WI38 (cell line): ENCODE results near the gene CPNE4.

Source experiments
- H3K4me3 ChIP-seq: 2 replicates; pipeline ENCODE4 v1.5.1; 2011; ENCODE audit warnings: low read depth, mild to moderate bottlenecking, control low read depth, low read length
- CTCF ChIP-seq: IDR thresholded peaks from 2 replicates; pipeline ENCODE4 v1.5.1; 2012; ENCODE audit warnings: low read depth, mild to moderate bottlenecking, control low read depth, low read length

The CPNE4 gene

GRCh38 chr3:131549340-131549739 lies 485.5 kb downstream of the CPNE4 start:
- no peak overlapping the region for H3K4me3 ChIP-seq
- TF ChIP-seq CTCF, result no peak

DNA sequence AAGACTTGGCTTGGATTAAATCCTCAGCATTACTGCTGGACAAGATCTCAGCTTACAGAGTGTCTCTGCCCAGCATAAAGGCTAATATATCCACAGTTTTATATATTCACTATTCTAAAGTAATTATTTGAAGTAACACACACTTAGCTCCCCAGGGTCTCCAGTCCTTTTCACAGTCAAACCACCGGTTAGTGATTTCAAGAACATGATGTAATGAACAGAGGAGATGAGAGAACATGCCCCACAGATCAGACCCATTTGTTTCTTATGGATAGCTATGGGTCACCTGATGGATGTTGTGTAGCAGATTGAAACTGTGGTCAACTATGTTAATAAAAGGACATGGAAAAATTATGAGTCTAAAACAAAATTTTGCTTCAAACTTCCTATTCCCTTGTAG lies 487.2 kb downstream of the CPNE4 start:
- no peak for TF ChIP-seq CTCF
- H3K4me3 ChIP-seq, result no peak overlapping the region

- H3K4me3 ChIP-seq, result no peak overlapping the region
- TF ChIP-seq CTCF, result no peak
Measured at GRCh38 chr3:131546441-131546840, 488.4 kb downstream of the CPNE4 start.

GRCh38 chr3:131544557-131544956 lies 490.3 kb downstream of the CPNE4 start:
- H3K4me3 ChIP-seq, result no peak overlapping the region
- no peak for TF ChIP-seq CTCF

DNA sequence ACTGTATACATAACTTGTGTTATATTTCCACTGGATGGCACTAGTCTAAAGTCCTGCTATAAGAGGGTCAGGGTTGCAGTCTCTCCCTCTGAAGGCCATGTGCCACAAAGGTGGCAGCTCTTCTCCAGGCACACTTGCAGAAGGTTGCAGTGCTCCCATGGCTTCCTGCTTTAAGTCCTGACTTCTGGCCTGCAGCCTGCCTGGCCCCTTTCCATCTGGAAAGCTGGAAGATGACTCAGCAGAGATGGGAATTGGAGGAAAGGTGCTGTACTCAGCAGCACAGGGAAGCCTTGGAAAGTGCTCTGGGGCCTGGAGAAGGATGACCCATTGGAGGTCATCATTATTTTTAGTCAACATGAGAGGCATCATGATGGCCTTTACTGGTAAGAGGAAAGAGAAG lies 491.1 kb downstream of the CPNE4 start:
- no peak for TF ChIP-seq CTCF
- no peak overlapping the region for H3K4me3 ChIP-seq

DNA sequence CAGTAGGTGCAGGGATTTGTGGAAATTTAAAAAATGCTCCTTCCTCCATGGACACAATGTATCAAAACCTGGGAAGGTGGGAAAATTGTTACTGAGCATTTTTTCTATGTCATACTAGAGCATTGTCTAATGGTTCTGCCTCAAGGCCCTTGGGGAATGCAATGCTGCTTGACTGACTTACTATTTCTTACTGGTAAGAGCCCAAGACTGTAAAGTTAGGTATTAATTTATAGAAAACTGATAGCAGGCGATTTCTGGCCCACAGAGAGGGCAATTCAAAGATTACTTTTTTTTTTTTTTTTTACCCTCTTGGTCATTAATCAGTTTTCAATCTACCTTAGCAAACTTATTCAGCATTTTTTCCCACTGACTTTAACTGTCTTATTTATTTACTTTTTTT lies 493.5 kb downstream of the CPNE4 start:
- no peak for TF ChIP-seq CTCF
- no peak overlapping the region for H3K4me3 ChIP-seq

GRCh38 chr3:131540821-131541220 lies 494.0 kb downstream of the CPNE4 start:
- TF ChIP-seq CTCF, result no peak
- H3K4me3 ChIP-seq, result no peak overlapping the region
